SW480 (cell line): Measurements from ENCODE around the gene ZNF491.
"Not testable (repeated sequence)": the region's sequence is repeated elsewhere in the genome, so short reads cannot be mapped to it uniquely, and the experiment has no call there.

Experiments
- DNase-seq: peaks from one replicate; pipeline ENCODE4 v3.0.0-alpha.2; 2016; ENCODE audit warnings: low spot score

The ZNF491 gene

GRCh38 chr19:11806354-11807098, 8.2 kb downstream of the ZNF491 start:
- DNase-seq: no peak

- DNase-seq: no peak
Observed at GRCh38 chr19:11807099-11807380, 8.7 kb downstream of the ZNF491 start.

GRCh38 chr19:11813703-11814028, 15.3 kb downstream of the ZNF491 start:
- peak; percentile 10 for DNase-seq

- peak; percentile 91 for DNase-seq
Observed at GRCh38 chr19:11814029-11814699, 15.8 kb downstream of the ZNF491 start, which contains the start of gene ZNF440. TSS of gene ZNF440 (plus strand) at chr19:11814273. CDS start at chr19:11814448, 175 bp downstream.

- DNase-seq: no peak
Observed at GRCh38 chr19:11814700-11815035, 16.3 kb downstream of the ZNF491 start.

- DNase-seq: no peak
Observed at GRCh38 chr19:11821474-11822109, 23.3 kb downstream of the ZNF491 start.

GRCh38 chr19:11828957-11829876, 30.9 kb downstream of the ZNF491 start:
- not testable (repeated sequence) for DNase-seq

GRCh38 chr19:11832253-11832912, 34.1 kb downstream of the ZNF491 start:
- DNase-seq: no peak

- DNase-seq: no peak
Observed at GRCh38 chr19:11833541-11833940, 35.2 kb downstream of the ZNF491 start.

GRCh38 chr19:11835626-11836066, 37.3 kb downstream of the ZNF491 start:
- not testable (repeated sequence) for DNase-seq

- DNase-seq: no peak
Observed at GRCh38 chr19:11843722-11844121, 45.4 kb downstream of the ZNF491 start.

- not testable (repeated sequence) for DNase-seq
Observed at GRCh38 chr19:11847615-11848014, 49.3 kb downstream of the ZNF491 start.

GRCh38 chr19:11848200-11848593, 49.9 kb downstream of the ZNF491 start:
- DNase-seq: no peak

- no peak for DNase-seq
Observed at GRCh38 chr19:11848594-11849469, 50.5 kb downstream of the ZNF491 start, which contains the start of gene ZNF439. TSS of gene ZNF439 (plus strand) at chr19:11848726. CDS start at chr19:11848868, 142 bp downstream.

GRCh38 chr19:11850289-11850688, 52.0 kb downstream of the ZNF491 start:
- DNase-seq: not testable (repeated sequence)

- no peak for DNase-seq
Observed at GRCh38 chr19:11853358-11853757, 55.0 kb downstream of the ZNF491 start.

GRCh38 chr19:11856596-11857250, 58.4 kb downstream of the ZNF491 start:
- no peak for DNase-seq
